Loucy (cell line): ENCODE results near the gene MAP3K5.

ENCODE experiments used
- H2AFZ ChIP-seq: fragments of 200-600 bp; sonication (generic); 2 replicates; pipeline ENCODE4 v1.6.0; 2016; ENCODE audit warnings: antibody characterized with exemption, mild to moderate bottlenecking, low read length, moderate library complexity
- H3F3A ChIP-seq: fragments of 200-600 bp; 2 replicates; pipeline ENCODE4 v1.6.0; 2016; ENCODE audit warnings: antibody characterized with exemption, low read depth, mild to moderate bottlenecking
- H3K27me3 ChIP-seq: fragments of 200-600 bp; sonication (generic); 2 replicates; pipeline ENCODE4 v1.6.1; 2014; ENCODE audit warnings: low read length, mild to moderate bottlenecking; ENCODE audit not compliant: insufficient read depth, poor library complexity, severe bottlenecking
- H3K36me3 ChIP-seq: fragments of 200-600 bp; sonication (generic); 2 replicates; pipeline ENCODE4 v1.6.1; 2016; ENCODE audit warnings: low read length; ENCODE audit not compliant: insufficient read depth
- H3K4me1 ChIP-seq: fragments of 200-600 bp; sonication (generic); 2 replicates; pipeline ENCODE4 v1.5.1; 2014; ENCODE audit warnings: low read length, mild to moderate bottlenecking; ENCODE audit not compliant: insufficient read depth, poor library complexity, severe bottlenecking
- H3K4me2 ChIP-seq: fragments of 200-600 bp; sonication (generic); 2 replicates; pipeline ENCODE4 v1.6.0; 2014; ENCODE audit warnings: antibody characterized with exemption, low read length, low read depth, mild to moderate bottlenecking; ENCODE audit not compliant: poor library complexity, severe bottlenecking
- H3K4me3 ChIP-seq: fragments of 200-600 bp; sonication (generic); 2 replicates; pipeline ENCODE4 v1.5.1; 2014; ENCODE audit warnings: low read length, mild to moderate bottlenecking, mixed read lengths; ENCODE audit not compliant: poor library complexity, severe bottlenecking
- H3K79me2 ChIP-seq: fragments of 200-600 bp; sonication (generic); 2 replicates; pipeline ENCODE4 v1.6.1; 2014; ENCODE audit warnings: low read length; ENCODE audit not compliant: insufficient read depth
- H3K9ac ChIP-seq: fragments of 200-600 bp; sonication (generic); 2 replicates; pipeline ENCODE4 v1.6.0; 2014; ENCODE audit warnings: mild to moderate bottlenecking, low read depth, low read length, moderate library complexity; ENCODE audit not compliant: poor library complexity, severe bottlenecking
- H3K9me2 ChIP-seq: fragments of 200-600 bp; sonication (generic); replicated peaks from 2 replicates; pipeline ENCODE4 v1.6.1; 2016; ENCODE audit warnings: low read depth, low read length, mixed read lengths
- H3K9me3 ChIP-seq: fragments of 200-600 bp; sonication (generic); 2 replicates; pipeline ENCODE4 v1.6.1; 2014; ENCODE audit warnings: mild to moderate bottlenecking, antibody characterized with exemption, low read length, low read depth; ENCODE audit not compliant: insufficient read depth
- H4K20me1 ChIP-seq: fragments of 200-600 bp; sonication (generic); 2 replicates; pipeline ENCODE4 v1.6.0; 2014; ENCODE audit warnings: antibody characterized with exemption, low read length, mild to moderate bottlenecking; ENCODE audit not compliant: insufficient read depth, poor library complexity, severe bottlenecking
- CTCF ChIP-seq: fragments of 200-600 bp; sonication (generic); conservative IDR thresholded peaks from 2 replicates; pipeline ENCODE4 v1.5.1; 2014; ENCODE audit warnings: mild to moderate bottlenecking, antibody characterized with exemption, low read length
- EZH2phosphoT487 ChIP-seq: fragments of 200-600 bp; IDR thresholded peaks from 2 replicates; pipeline ENCODE4 v1.6.1; 2018; ENCODE audit warnings: antibody characterized with exemption, mild to moderate bottlenecking, moderate library complexity, borderline replicate concordance

The MAP3K5 gene

GRCh38 chr6:136639702-136640101 is 152.6 kb downstream of the MAP3K5 start:
- H3K4me1 ChIP-seq: no peaks in the 10 kb centered on the region
- TF ChIP-seq EZH2phosphoT487 (no peak), CTCF (no peak)

GRCh38 chr6:136635615-136636014 is 156.7 kb downstream of the MAP3K5 start:
- Histone ChIP-seq H3K9me2 (no peaks in the 10 kb centered on the region), H3K9ac (no peak overlapping the region), H3K27me3 (no peaks in the 10 kb centered on the region), H3K9me3 (no peaks in the 10 kb centered on the region), H3F3A (no peaks in the 10 kb centered on the region), H3K79me2 (no peaks in the 10 kb centered on the region), H3K4me2 (no peak overlapping the region), H3K36me3 (no peaks in the 10 kb centered on the region), H2AFZ (no peak overlapping the region), H3K4me3 (no peak overlapping the region), H3K4me1 (no peaks in the 10 kb centered on the region), H4K20me1 (no peaks in the 10 kb centered on the region)
- TF ChIP-seq EZH2phosphoT487 (no peak), CTCF (no peak)

More at GRCh38 chr6:136639702-136640101, 152.6 kb downstream of the MAP3K5 start:
- no peaks in the 10 kb centered on the region for H3K9me3 ChIP-seq
- no peaks in the 10 kb centered on the region for H3F3A ChIP-seq
- no peaks in the 10 kb centered on the region for H4K20me1 ChIP-seq
- no peaks in the 10 kb centered on the region for H3K79me2 ChIP-seq
- H3K27me3 ChIP-seq: no peaks in the 10 kb centered on the region
- no peak overlapping the region for H3K4me2 ChIP-seq
- H3K9me2 ChIP-seq: no peaks in the 10 kb centered on the region
- no peak overlapping the region for H3K9ac ChIP-seq
- no peak overlapping the region for H2AFZ ChIP-seq
- no peaks in the 10 kb centered on the region for H3K36me3 ChIP-seq
- H3K4me3 ChIP-seq: no peak overlapping the region

GRCh38 chr6:136633355-136633754 is 158.9 kb downstream of the MAP3K5 start:
- Histone ChIP-seq H3K79me2 (no peaks in the 10 kb centered on the region), H3F3A (no peaks in the 10 kb centered on the region), H3K9me3 (no peaks in the 10 kb centered on the region), H3K36me3 (no peaks in the 10 kb centered on the region), H3K4me2 (no peak overlapping the region), H3K27me3 (no peaks in the 10 kb centered on the region), H3K4me1 (no peaks in the 10 kb centered on the region), H2AFZ (no peak overlapping the region), H3K9ac (no peak overlapping the region), H3K4me3 (no peak overlapping the region), H4K20me1 (no peaks in the 10 kb centered on the region), H3K9me2 (no peaks in the 10 kb centered on the region)
- TF ChIP-seq EZH2phosphoT487: no peak
- no peak for TF ChIP-seq CTCF
